LHCN-M2 (cell line): Measurements from ENCODE around the gene VWA1. TPM values are rescaled to one million over a fixed set of nuclear protein-coding genes. Genes with fewer than 3 reads are reported as not detected.
"Not testable (repeated sequence)": the region's sequence is repeated elsewhere in the genome, so short reads cannot be mapped to it uniquely, and the experiment has no call there.

Experiments used
- DNase-seq: peaks from one replicate; pipeline ENCODE4 v3.0.0-alpha.2; 2012; ENCODE audit warnings: low read depth
- total RNA-seq: library from RNA; depleted of rRNA; stranded (reverse); fragments of >200 nt; gene quantifications from 2 replicates; pipeline ENCODE4 v1.2.3, GENCODE V29; 2014

Gene VWA1
- total RNA-seq, 1 experiment from 2014 or later, result 1.1 TPM

- DNase-seq, result no peak
Measured at GRCh38 chr1:1403653-1404052, 31.8 kb upstream of the VWA1 start.

GRCh38 chr1:1406101-1406820, 29.2 kb upstream of the VWA1 start:
- DNase-seq, result no peak

GRCh38 chr1:1406821-1407635, 28.5 kb upstream of the VWA1 start, which contains the start of gene MRPL20:
Gene MRPL20 (minus strand): TSS chr1:1407293. CDS start chr1:1407217, 76 bp downstream.
- peak; percentile 89 for DNase-seq

- peak; percentile 45 for DNase-seq
Measured at GRCh38 chr1:1407636-1408318, 27.7 kb upstream of the VWA1 start.

- DNase-seq, result not testable (repeated sequence)
Measured at GRCh38 chr1:1410238-1410637, 25.3 kb upstream of the VWA1 start.

GRCh38 chr1:1411626-1412025, 23.9 kb upstream of the VWA1 start:
- no peak for DNase-seq

- not testable (repeated sequence) for DNase-seq
Measured at GRCh38 chr1:1412311-1412902, 23.1 kb upstream of the VWA1 start.

GRCh38 chr1:1415751-1416150, 19.7 kb upstream of the VWA1 start:
- no peak for DNase-seq

- DNase-seq, result not testable (repeated sequence)
Measured at GRCh38 chr1:1417396-1417795, 18.1 kb upstream of the VWA1 start.

- DNase-seq, result not testable (repeated sequence)
Measured at GRCh38 chr1:1417825-1418463, 17.5 kb upstream of the VWA1 start.

- DNase-seq, result no peak
Measured at GRCh38 chr1:1418464-1419362, 16.8 kb upstream of the VWA1 start.

GRCh38 chr1:1419363-1419812, 16.1 kb upstream of the VWA1 start:
- no peak for DNase-seq

GRCh38 chr1:1419813-1420653, 15.5 kb upstream of the VWA1 start:
- no peak for DNase-seq

GRCh38 chr1:1420654-1421141, 14.8 kb upstream of the VWA1 start:
- no peak for DNase-seq

GRCh38 chr1:1421147-1421906, 14.2 kb upstream of the VWA1 start, which contains the start of gene ANKRD65:
Gene ANKRD65 (minus strand): TSS chr1:1421276. CDS start chr1:1421005, 271 bp downstream.
- no peak for DNase-seq

GRCh38 chr1:1421907-1422464, 13.5 kb upstream of the VWA1 start:
- DNase-seq, result no peak

GRCh38 chr1:1422465-1423244, 12.8 kb upstream of the VWA1 start:
- DNase-seq, result peak; percentile 27
